A549 (cell line): ENCODE data around the gene OTOS.

Source experiments
- CBX2 ChIP-seq: fragments of 200-600 bp; sonication (generic); IDR thresholded peaks from 2 replicates; pipeline ENCODE4 v1.6.1; 2016; ENCODE audit warnings: low read depth, mild to moderate bottlenecking, borderline replicate concordance
- CHD2 ChIP-seq: fragments of 150-350 bp; IDR thresholded peaks from 2 replicates; pipeline ENCODE4 v1.6.1; 2014; ENCODE audit warnings: low read length; ENCODE audit not compliant: partially characterized antibody
- CHD4 ChIP-seq: fragments of 200-600 bp; sonication (generic); IDR thresholded peaks from 2 replicates; pipeline ENCODE4 v1.6.1; 2016; ENCODE audit warnings: antibody characterized with exemption, mild to moderate bottlenecking, borderline replicate concordance
- HOXA7 ChIP-seq: fragments of 250-450 bp; sonication (Bioruptor Pico); IDR thresholded peaks from 2 replicates; pipeline ENCODE4 v1.5.0; 2020; ENCODE audit warnings: mild to moderate bottlenecking, moderate library complexity
- POLR2A ChIP-seq: IDR thresholded peaks from 2 replicates; pipeline ENCODE4 v1.6.1; 2012; ENCODE audit warnings: mild to moderate bottlenecking, low read length
- RAD21 ChIP-seq, 2 experiments: fragments of >200 bp in 1 of 2; sonication (Bioruptor Twin) in 1 of 2; formaldehyde crosslinking in 1 of 2; IDR thresholded peaks in 1 of 2; conservative IDR thresholded peaks in 1 of 2; 2 replicates in 1 of 2; 3 replicates in 1 of 2; pipeline ENCODE4 v1.6.1; 2012 to 2018; ENCODE audit warnings: inconsistent platforms in 1 of 2
- RCOR1 ChIP-seq: fragments of 150-350 bp; IDR thresholded peaks from 2 replicates; pipeline ENCODE4 v1.6.1; 2014; ENCODE audit warnings: antibody characterized with exemption, low read length, low read depth
- RFX5 ChIP-seq: fragments of 450-650 bp; IDR thresholded peaks from 2 replicates; pipeline ENCODE4 v1.7.1; 2014; ENCODE audit warnings: antibody characterized with exemption, mild to moderate bottlenecking, moderate library complexity
- RNF2 ChIP-seq: fragments of 200-600 bp; sonication (generic); IDR thresholded peaks from 2 replicates; pipeline ENCODE4 v1.6.1; 2016; ENCODE audit warnings: low read depth, mild to moderate bottlenecking, antibody characterized with exemption, moderate library complexity, borderline replicate concordance
- TP53 ChIP-seq: fragments of 250-450 bp; sonication (Bioruptor Pico); IDR thresholded peaks from 2 replicates; pipeline ENCODE4 v1.5.0; 2021; ENCODE audit warnings: mild to moderate bottlenecking, moderate library complexity
- TF ChIP-seq, protein P1 (sequence below): fragments of >200 bp; sonication (Bioruptor Twin); formaldehyde crosslinking; IDR thresholded peaks from 3 replicates; pipeline ENCODE4 v1.5.1; 2016
- TF ChIP-seq, protein P2 (sequence below): fragments of 250-450 bp; sonication (Bioruptor Pico); IDR thresholded peaks from 2 replicates; pipeline ENCODE4 v1.5.0; 2021; ENCODE audit warnings: mild to moderate bottlenecking, moderate library complexity, borderline replicate concordance
- TF ChIP-seq, protein P3 (sequence below): IDR thresholded peaks from 2 replicates; pipeline ENCODE4 v1.6.1; 2012

DNA sequence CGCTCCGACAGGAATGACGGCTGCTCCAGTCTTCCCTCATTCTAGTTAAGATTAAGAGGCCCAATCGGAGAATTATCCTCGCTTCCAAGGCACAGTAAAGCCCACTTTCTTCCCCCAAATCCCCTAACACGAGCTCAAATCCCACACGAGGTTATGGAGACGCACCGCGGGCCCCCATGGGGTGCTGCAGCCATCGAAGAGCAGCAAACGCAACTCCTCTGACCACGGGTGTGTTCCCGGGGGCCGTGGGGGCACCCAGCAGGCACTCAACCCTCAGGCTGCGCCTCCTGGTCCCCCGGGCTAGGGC is 4.8 kb downstream of the OTOS start:
- TF ChIP-seq, protein P1, sequence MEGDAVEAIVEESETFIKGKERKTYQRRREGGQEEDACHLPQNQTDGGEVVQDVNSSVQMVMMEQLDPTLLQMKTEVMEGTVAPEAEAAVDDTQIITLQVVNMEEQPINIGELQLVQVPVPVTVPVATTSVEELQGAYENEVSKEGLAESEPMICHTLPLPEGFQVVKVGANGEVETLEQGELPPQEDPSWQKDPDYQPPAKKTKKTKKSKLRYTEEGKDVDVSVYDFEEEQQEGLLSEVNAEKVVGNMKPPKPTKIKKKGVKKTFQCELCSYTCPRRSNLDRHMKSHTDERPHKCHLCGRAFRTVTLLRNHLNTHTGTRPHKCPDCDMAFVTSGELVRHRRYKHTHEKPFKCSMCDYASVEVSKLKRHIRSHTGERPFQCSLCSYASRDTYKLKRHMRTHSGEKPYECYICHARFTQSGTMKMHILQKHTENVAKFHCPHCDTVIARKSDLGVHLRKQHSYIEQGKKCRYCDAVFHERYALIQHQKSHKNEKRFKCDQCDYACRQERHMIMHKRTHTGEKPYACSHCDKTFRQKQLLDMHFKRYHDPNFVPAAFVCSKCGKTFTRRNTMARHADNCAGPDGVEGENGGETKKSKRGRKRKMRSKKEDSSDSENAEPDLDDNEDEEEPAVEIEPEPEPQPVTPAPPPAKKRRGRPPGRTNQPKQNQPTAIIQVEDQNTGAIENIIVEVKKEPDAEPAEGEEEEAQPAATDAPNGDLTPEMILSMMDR, result no peak
- TF ChIP-seq POLR2A (no peak), HOXA7 (CRISPR knock-in tag) (no peak), CBX2 (no peak), RNF2 (no peak), CHD4 (no peak), CHD2 (no peak), TP53 (CRISPR knock-in tag) (no peak), RCOR1 (no peak), RFX5 (no peak), RAD21 (conservative IDR thresholded peaks at IDR 0.05 in 1 of 2, IDR thresholded peaks at IDR 0.05 in 1 of 2) (no peak)
- TF ChIP-seq, protein P2, sequence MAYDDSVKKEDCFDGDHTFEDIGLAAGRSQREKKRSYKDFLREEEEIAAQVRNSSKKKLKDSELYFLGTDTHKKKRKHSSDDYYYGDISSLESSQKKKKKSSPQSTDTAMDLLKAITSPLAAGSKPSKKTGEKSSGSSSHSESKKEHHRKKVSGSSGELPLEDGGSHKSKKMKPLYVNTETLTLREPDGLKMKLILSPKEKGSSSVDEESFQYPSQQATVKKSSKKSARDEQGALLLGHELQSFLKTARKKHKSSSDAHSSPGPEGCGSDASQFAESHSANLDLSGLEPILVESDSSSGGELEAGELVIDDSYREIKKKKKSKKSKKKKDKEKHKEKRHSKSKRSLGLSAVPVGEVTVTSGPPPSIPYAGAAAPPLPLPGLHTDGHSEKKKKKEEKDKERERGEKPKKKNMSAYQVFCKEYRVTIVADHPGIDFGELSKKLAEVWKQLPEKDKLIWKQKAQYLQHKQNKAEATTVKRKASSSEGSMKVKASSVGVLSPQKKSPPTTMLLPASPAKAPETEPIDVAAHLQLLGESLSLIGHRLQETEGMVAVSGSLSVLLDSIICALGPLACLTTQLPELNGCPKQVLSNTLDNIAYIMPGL (CRISPR knock-in tag), result no peak
- TF ChIP-seq, protein P3, sequence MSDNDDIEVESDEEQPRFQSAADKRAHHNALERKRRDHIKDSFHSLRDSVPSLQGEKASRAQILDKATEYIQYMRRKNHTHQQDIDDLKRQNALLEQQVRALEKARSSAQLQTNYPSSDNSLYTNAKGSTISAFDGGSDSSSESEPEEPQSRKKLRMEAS, result no peak
